HTR-8/SVneo (cell line): ENCODE measurements around the gene GRIPAP1.
"Not testable (repeated sequence)": the region's sequence is repeated elsewhere in the genome, so short reads cannot be mapped to it uniquely, and the experiment has no call there.

Experiments
- DNase-seq: peaks from one replicate; pipeline ENCODE4 v3.0.0; 2011; ENCODE audit warnings: low spot score, mixed read lengths; ENCODE audit not compliant: insufficient read length
- FAIRE-seq: peaks from 2 replicates; lab custom pipeline; 2011; peaks lifted over from hg19 to GRCh38; lab: Jason Lieb, UNC

Gene GRIPAP1

DNA sequence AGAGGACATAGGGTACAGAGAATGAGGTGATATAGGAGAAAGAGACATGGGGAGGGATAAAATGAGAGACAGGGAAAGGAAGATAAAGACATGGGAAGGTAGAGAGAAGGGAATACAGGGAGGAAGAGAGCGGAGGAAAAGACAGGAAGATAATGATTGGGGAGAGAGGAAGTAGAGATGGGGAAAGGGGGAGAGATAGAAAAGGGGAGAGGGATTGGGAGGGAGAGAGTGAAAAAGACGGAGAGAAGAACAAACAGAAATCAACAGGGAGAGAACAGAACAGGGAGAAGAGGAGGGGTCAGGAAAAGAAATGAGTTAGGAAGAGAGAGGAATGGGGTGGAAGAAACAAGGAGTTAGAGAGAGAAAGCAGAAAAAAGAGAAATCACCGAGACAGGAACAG, 4.6 kb downstream of the GRIPAP1 start:
- FAIRE-seq (no peak), DNase-seq (no peak)

GRCh38 chrX:48996969-48997368, 5.1 kb downstream of the GRIPAP1 start:
- no peak for FAIRE-seq
- no peak for DNase-seq

- DNase-seq, result no peak
- FAIRE-seq, result no peak
Measured at GRCh38 chrX:48992341-48992740, 9.7 kb downstream of the GRIPAP1 start.

DNA sequence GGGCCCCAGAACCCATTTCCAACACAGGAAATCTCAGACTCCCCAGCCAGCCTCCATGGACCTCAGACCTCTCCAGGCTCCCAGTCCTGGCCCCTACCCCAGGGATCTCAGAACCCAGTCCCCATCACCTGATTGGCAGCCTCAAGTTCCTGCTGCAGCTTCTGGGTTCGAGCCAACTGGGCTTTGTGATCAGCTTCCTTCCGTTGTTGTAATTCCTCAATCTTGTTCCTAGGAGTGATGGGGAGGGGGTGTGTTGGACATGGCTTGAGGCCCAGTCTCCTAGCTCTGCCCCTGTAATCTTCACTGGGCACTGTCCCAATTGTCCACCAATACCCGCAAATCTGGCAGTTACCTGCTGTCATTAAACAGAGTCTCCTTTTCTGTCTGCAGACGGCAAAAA, 12.6 kb downstream of the GRIPAP1 start:
- FAIRE-seq, result no peak
- DNase-seq, result no peak

DNA sequence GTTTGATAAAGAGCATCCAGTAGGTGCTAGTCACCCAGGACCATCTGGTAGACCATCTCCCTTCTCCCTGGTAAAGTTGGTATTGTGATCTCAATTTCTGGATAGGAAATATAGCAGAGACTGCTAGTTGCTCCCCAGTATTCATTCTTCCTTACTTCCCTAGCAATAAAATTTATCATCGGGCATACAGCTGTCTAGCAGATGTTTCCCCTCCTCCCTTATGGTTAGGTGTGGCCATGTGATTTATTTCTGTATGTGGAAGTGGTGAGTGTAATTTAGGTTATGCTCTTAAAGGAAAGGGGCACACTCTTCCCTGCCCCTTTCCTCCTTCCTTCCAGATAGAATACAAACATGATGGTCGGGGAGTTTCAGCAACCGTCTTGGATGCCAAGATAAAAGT, 18.2 kb downstream of the GRIPAP1 start:
- FAIRE-seq (no peak), DNase-seq (no peak)

DNA sequence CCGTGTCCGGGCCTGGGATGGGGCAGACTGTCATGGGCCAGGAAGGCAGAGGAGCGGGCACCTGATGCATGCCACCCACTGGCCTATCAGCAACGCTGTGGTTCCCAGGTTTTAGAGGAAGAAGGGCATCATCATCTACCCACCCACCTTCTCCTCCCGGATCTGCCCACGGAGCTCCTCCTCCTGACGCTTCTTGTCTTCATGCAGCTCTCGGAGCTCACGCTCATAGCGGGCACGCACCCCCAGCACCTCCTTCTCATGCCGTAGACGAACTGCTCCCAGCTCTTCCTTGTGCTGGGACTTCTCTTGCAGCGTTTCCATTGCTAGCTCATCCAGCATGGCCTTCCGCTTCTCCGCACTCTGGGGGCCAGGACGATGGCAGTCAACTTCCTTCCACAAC, 19.0 kb downstream of the GRIPAP1 start:
- no peak for FAIRE-seq
- no peak for DNase-seq

- FAIRE-seq (no peak), DNase-seq (no peak)
Measured at GRCh38 chrX:48981178-48981577, 20.9 kb downstream of the GRIPAP1 start.

DNA sequence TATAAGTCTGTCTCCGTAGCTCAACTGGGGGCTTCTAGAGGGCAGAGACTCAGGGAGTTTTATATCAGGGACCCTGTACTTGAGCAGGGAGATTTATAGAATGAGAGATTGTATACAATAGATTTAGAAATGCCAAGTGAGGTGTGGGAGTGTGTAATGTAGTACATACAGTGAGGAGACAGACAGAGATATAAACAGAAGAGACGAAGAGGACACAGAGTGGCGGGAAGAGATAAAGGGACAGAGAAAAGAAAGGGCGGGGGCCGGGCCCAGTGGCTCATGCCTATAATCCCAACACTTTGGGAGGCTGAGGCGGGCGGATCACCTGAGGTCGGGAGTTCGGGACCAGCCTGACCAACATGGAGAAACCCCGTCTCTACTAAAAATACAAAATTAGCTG, 21.7 kb downstream of the GRIPAP1 start:
- not testable (repeated sequence) for FAIRE-seq, DNase-seq

DNA sequence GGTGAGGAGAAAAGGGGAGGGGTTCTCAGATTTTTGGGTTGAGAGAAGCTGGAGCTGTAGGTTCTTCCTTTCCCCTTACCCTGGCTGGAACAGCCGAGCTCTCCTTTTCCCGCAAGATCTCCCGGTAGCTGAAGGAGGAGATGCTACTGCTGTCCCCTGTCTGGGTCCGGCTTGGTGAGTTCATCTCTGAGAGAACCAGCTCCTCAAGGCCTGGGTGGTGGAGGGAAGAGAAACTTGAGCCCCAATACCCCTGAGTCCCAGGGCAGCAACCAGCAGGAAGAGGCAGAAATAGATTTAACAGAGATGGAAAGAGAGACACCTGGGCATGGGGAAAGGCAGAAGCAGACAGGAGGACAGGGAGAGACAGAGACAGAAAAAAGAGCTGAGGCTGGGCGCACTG, 23.8 kb downstream of the GRIPAP1 start:
- DNase-seq (no peak), FAIRE-seq (no peak)

DNA sequence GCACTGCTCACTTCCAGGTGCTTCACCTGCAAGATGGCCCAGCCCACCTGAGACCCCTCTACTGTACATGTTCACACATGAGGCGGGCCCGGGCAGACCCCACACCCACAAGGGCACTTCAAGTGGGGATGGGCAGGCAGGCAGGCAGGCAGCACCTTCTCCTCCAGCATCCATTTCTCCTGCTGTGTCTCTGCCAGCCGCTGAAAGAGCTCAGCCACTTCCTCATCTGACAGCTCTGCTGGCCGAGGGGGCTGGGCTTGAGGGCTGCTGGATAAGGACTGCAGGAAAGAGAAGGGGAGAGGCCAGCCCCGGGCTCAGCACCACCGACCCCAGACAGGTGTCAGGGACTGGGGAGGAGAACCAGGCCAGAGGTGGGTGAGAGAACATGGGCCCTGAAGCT, 26.0 kb downstream of the GRIPAP1 start:
- no peak for DNase-seq
- no peak for FAIRE-seq

GRCh38 chrX:48975541-48975940, 26.5 kb downstream of the GRIPAP1 start:
- no peak for DNase-seq

DNA sequence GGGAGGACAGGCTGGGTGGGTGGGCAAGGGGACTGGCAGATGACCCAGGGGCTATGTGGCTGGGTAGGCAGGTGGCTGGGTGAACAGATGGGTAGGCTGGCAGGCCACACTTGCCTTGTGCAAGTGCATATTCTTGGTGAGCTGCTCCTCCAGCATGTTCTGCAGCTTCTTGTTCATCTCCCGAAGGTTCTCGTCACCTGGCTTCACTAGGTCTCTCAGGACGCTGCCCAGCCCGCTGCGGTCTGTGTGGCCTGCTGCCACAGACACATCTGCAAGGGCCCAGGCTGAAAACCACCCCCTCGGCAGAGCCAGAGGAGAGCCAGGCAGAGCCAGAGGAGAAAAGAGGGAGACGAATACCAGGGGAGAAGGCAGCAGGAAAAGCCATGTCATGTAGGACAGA, 27.0 kb downstream of the GRIPAP1 start:
- FAIRE-seq, result no peak
- no peak for DNase-seq

More at GRCh38 chrX:48975541-48975940, 26.5 kb downstream of the GRIPAP1 start:
- no peak for FAIRE-seq

GRCh38 chrX:48974574-48974973, 27.5 kb downstream of the GRIPAP1 start:
- DNase-seq, result no peak
- FAIRE-seq, result no peak

- no peak for FAIRE-seq
- DNase-seq, result no peak
Measured at GRCh38 chrX:48974033-48974432, 28.0 kb downstream of the GRIPAP1 start.

GRCh38 chrX:48972220-48973164, 29.6 kb downstream of the GRIPAP1 start:
- FAIRE-seq, result no peak
- peak; percentile 24 for DNase-seq

- FAIRE-seq (no peak), DNase-seq (peak; percentile 9)
Measured at GRCh38 chrX:48971249-48972219, 30.5 kb downstream of the GRIPAP1 start, which contains the start of gene KCND1. TSS of gene KCND1 (minus strand) at chrX:48971844. CDS start at chrX:48970271, 1,573 bp downstream.

- DNase-seq, result no peak
- no peak for FAIRE-seq
Measured at GRCh38 chrX:48969471-48969870, 32.6 kb downstream of the GRIPAP1 start.

- FAIRE-seq (no peak), DNase-seq (no peak)
Measured at GRCh38 chrX:48968377-48968776, 33.7 kb downstream of the GRIPAP1 start.

DNA sequence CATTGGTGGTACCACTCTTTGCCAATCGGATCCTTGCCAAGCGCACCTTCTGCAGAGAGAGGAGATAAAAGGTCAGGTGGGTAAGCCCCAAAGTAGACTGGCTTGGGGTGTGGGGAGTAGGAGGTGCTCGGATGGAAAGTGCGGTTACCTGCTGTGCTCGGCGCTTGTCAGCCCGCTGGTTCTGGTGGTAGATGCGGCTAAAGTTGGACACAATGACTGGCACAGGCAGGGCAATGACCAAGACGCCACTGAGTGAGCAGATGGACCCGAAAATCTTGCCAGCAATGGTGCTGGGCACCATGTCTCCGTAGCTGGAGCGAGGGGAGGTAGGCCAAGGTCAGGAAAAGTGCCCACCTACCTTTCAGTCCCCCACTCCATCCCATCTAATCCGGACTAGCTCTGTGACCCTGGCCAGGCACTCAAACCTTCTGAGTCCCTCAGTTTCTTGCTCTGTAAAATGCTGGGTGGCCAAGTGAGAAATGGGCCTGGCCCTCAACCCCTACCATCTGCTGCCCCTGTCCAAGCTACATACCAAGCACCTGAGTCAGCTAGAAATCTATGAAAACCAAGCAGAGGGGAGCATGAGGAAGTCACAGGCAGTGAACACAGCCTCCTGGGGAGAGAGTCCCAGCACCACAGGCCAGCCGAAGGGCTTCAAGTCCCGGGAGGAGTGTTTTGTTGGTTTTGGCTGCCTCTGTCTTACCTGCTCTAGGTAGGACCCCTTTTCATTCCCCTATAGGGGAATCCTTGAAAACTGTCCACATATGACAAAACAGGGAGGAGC, 35.1 kb downstream of the GRIPAP1 start:
- FAIRE-seq, result no peak
- peak; percentile 26 for DNase-seq

GRCh38 chrX:48965959-48966358, 36.1 kb downstream of the GRIPAP1 start:
- FAIRE-seq, result no peak
- DNase-seq, result no peak
